GM12878 (cell line): ENCODE results near the gene ASIC1. TPM values are rescaled to one million over a fixed set of nuclear protein-coding genes. Genes with fewer than 3 reads are reported as not detected.

Source experiments
- ATAC-seq: fragments of 200-7000 bp; cut with Tn5 transposase; 3 replicates; pipeline ENCODE4 v1.9.1; 2020; ENCODE audit warnings: mild to moderate bottlenecking, moderate library complexity
- BruUV-seq: library from RNA; stranded (reverse); fragments of 400-500 nt; replicated peaks from 2 replicates; lab custom pipeline; 2021; lab: Mats Ljungman, UMichigan
- CTCF ChIA-PET: fragments of 300-600 bp; sonication (Branson Sonifier 250); formaldehyde crosslinking; extraction: SDS; loops from one replicate; lab custom pipeline; 2021; ENCODE audit warnings: inconsistent platforms; lab: Yijun Ruan, JAX
- POLR2A ChIA-PET: fragments of 350-600 bp; formaldehyde crosslinking; extraction: SDS; loops from one replicate; lab custom pipeline; 2021; ENCODE audit warnings: inconsistent platforms; lab: Charles Lee
- RAD21 ChIA-PET: fragments of 300-600 bp; sonication (Branson Sonifier 250); formaldehyde crosslinking; loops from one replicate; lab custom pipeline; 2023; ENCODE audit warnings: antibody characterized with exemption; ENCODE audit not compliant: unreplicated experiment; lab: Charles Lee
- SMC1A ChIA-PET: fragments of 300-600 bp; sonication (Branson Sonifier 250); formaldehyde crosslinking; loops from one replicate; lab custom pipeline; 2023; ENCODE audit not compliant: unreplicated experiment, uncharacterized antibody; lab: Charles Lee
- DNase-seq: peaks from one replicate; pipeline ENCODE4 v3.0.0-alpha.2; 2011; ENCODE audit warnings: low read depth, low spot score
- FAIRE-seq: peaks from 3 replicates; lab custom pipeline; 2011; peaks lifted over from hg19 to GRCh38; lab: Jason Lieb, UNC
- H2AFZ ChIP-seq: 2 replicates; pipeline ENCODE4 v1.6.0; 2011; ENCODE audit warnings: low read depth, low read length, control low read depth; ENCODE audit not compliant: control insufficient read depth
- H3K27ac ChIP-seq: 2 replicates; pipeline ENCODE4 v1.5.1; 2011; ENCODE audit warnings: control low read depth; ENCODE audit not compliant: control insufficient read depth, insufficient read depth
- H3K27me3 ChIP-seq, 2 experiments: replicated peaks in 1 of 2; 2 replicates each; pipeline versions ENCODE4 v1.6.0 to v1.6.1; 2011; ENCODE audit warnings: low read length in 1 of 2; ENCODE audit not compliant: control insufficient read depth in 2 of 2, insufficient read depth in 2 of 2
- H3K36me3 ChIP-seq, 2 experiments: 2 replicates each; pipeline ENCODE4 v1.5.1; 2011; ENCODE audit warnings: low read length in 1 of 2; ENCODE audit not compliant: control insufficient read depth in 2 of 2, insufficient read depth in 2 of 2
- H3K4me1 ChIP-seq: 2 replicates; pipeline ENCODE4 v1.6.1; 2011; ENCODE audit warnings: mild to moderate bottlenecking, low read length, moderate library complexity, mixed read lengths; ENCODE audit not compliant: control insufficient read depth, insufficient read depth
- H3K4me2 ChIP-seq: 2 replicates; pipeline ENCODE4 v1.6.0; 2011; ENCODE audit warnings: control low read depth; ENCODE audit not compliant: control insufficient read depth, insufficient read depth
- H3K4me3 ChIP-seq: fragments of 200-600 bp; sonication (generic); 2 replicates; pipeline ENCODE4 v1.5.1; 2016
- H3K79me2 ChIP-seq: 2 replicates; pipeline ENCODE4 v1.6.0; 2011; ENCODE audit warnings: low read length; ENCODE audit not compliant: control insufficient read depth, insufficient read depth
- H3K9ac ChIP-seq: 2 replicates; pipeline ENCODE4 v1.8.0; 2011; ENCODE audit warnings: low read length, control low read depth, mixed read lengths; ENCODE audit not compliant: control insufficient read depth, insufficient read depth
- H3K9me3 ChIP-seq: replicated peaks from 3 replicates; pipeline ENCODE4 v1.5.1; 2011; ENCODE audit warnings: mild to moderate bottlenecking, low read length; ENCODE audit not compliant: control insufficient read depth, insufficient read depth
- H4K20me1 ChIP-seq: 2 replicates; pipeline ENCODE4 v1.6.0; 2011; ENCODE audit not compliant: control insufficient read depth, insufficient read depth
- CTCF ChIP-seq, 3 experiments: IDR thresholded peaks in 2 of 3; conservative IDR thresholded peaks in 1 of 3; 2 replicates each; pipeline ENCODE4 v1.5.1; 2011; ENCODE audit warnings: low read depth in 3 of 3, low read length in 3 of 3, mild to moderate bottlenecking in 3 of 3, control low read depth in 2 of 3, moderate library complexity in 2 of 3, inconsistent platforms in 1 of 3, mixed read lengths in 1 of 3; ENCODE audit not compliant: control insufficient read depth in 2 of 3, insufficient read depth in 1 of 3; ENCODE audit errors: extremely low read depth in 1 of 3
- IKZF1 ChIP-seq: fragments of 450-650 bp; conservative IDR thresholded peaks from 2 replicates; pipeline ENCODE4 v1.6.1; 2017; ENCODE audit warnings: antibody characterized with exemption, mild to moderate bottlenecking
- NR2F1 ChIP-seq: fragments of 450-650 bp; conservative IDR thresholded peaks from 2 replicates; pipeline ENCODE4 v1.6.1; 2017; ENCODE audit warnings: mild to moderate bottlenecking
- RAD21 ChIP-seq: IDR thresholded peaks from 2 replicates; pipeline ENCODE4 v1.6.1; 2011; ENCODE audit warnings: mild to moderate bottlenecking, low read depth, low read length, moderate library complexity; ENCODE audit not compliant: insufficient read depth
- SMC3 ChIP-seq: IDR thresholded peaks from 2 replicates; pipeline ENCODE4 v1.6.1; 2011; ENCODE audit warnings: low read length, improper control_type of control experiment, borderline replicate concordance
- SREBF1 ChIP-seq: IDR thresholded peaks from 2 replicates; pipeline ENCODE4 v1.6.1; 2012; ENCODE audit warnings: mild to moderate bottlenecking, low read length
- WGBS: methylation state at CpG from one replicate; pipeline ENCODE4 v1.1.6; 2016; ENCODE audit warnings: low lambda C conversion rate; ENCODE audit not compliant: insufficient replicate concordance, insufficient coverage; ENCODE audit errors: missing lambda C conversion rate; 5-methylcytosine and 5-hydroxymethylcytosine counted together
- in situ Hi-C: fragments of 300-500 bp; cut with MboI; formaldehyde crosslinking; loops from 9 replicates; pipeline ENCODE4 v1.14.3; 2018; ENCODE audit warnings: mixed read lengths
- intact Hi-C: fragments of 100-400 bp; cut with micrococcal nuclease; formaldehyde crosslinking; loops from one replicate; pipeline ENCODE4 v1.14.2; 2022; ENCODE audit not compliant: unreplicated experiment
- polyA plus RNA-seq, 11 experiments: library from polyadenylated mRNA; depleted of rRNA in 4 of 11; unstranded in 6 of 11; stranded (reverse) in 5 of 11; fragments of >200 nt; fragmentation: Nextera tagmentation in 4 of 11; fragmentation: Illumina TruSeq in 1 of 11; extraction: Ambion mirVana in 4 of 11; extraction: Trizol in 1 of 11; gene quantifications; 1 replicate in 1 of 11; 2 replicates in 10 of 11; pipeline versions ENCODE4 v1.2.1 to v1.2.3, GENCODE V29; 2011 to 2016; ENCODE audit warnings: inconsistent platforms in 2 of 11, missing spikeins in 2 of 11, low read depth in 1 of 11
- total RNA-seq, 4 experiments: library from RNA; depleted of rRNA in 3 of 4; stranded (reverse); fragments of >200 nt in 3 of 4; fragmentation: Illumina TruSeq in 1 of 4; extraction: Trizol in 1 of 4; gene quantifications; 2 replicates each; pipeline versions ENCODE4 v1.2.1 to v1.2.3, GENCODE V29; 2013 to 2021
- TF ChIP-seq, protein P1 (sequence below): fragments of 150-350 bp; IDR thresholded peaks from 2 replicates; pipeline ENCODE4 v1.6.1; 2014; ENCODE audit warnings: mild to moderate bottlenecking, low read depth, low read length

ASIC1 gene
- total and polyA plus RNA-seq, 10 of the 15 experiments (the other 5 are each of a cell fraction or from before 2014, with no cell fraction given): 0.02 to 0.28 (median 0.21) TPM; not detected in 4

GRCh38 chr12:50132505-50133135 lies 75.2 kb downstream of the ASIC1 start:
- RAD21 ChIA-PET: interaction anchor here (0.6 to 2.2 kb wide), 13 partner anchors 17 to 505 kb away, joined by 3 to 9 read pairs (median 3); partner anchors contain the start of gene SMARCD1
- SMC1A ChIA-PET: interaction anchor here (0.8 to 1.8 kb wide), 14 partner anchors 17 to 182 kb away, joined by 3 to 10 read pairs (median 4); partner anchors contain the start of genes CERS5 and SMARCD1

More at GRCh38 chr12:50132505-50133135, 75.2 kb downstream of the ASIC1 start:
- intact Hi-C loops (loop anchor here (1.0 to 2.0 kb wide), 2 partner anchors 42 to 182 kb away; no protein-coding TSS in a partner anchor), in situ Hi-C loops (no loop called here)
- Histone ChIP-seq H3K9me3 (no peaks in the 10 kb centered on the region), H3K4me3 (no peak overlapping the region), H3K4me2 (no peak overlapping the region), H3K79me2 (no peaks in the 10 kb centered on the region), H2AFZ (no peak overlapping the region), H3K4me1 (no peaks in the 10 kb centered on the region), H3K27ac (no peak overlapping the region), H3K27me3 (no peaks in the 10 kb centered on the region), H3K36me3 (peaks cover 14 to 29% of the 10 kb centered on the region in 2 experiments), H3K9ac (no peak overlapping the region), H4K20me1 (no peaks in the 10 kb centered on the region)
- no TSS peak for BruUV-seq
- DNase-seq (no peak), ATAC-seq (peak; percentile 51), FAIRE-seq (peak; percentile 38)
- WGBS: 65% methylated on average over 2 of the region's 2 CpGs
- TF ChIP-seq SREBF1 (no peak), NR2F1 (peak; percentile 22; the same call in 1 of the 2 replicates), CTCF (IDR thresholded peaks at IDR 0.05 in 2 of 3, conservative IDR thresholded peaks at IDR 0.05 in 1 of 3; ENCODE audit: control insufficient read depth in 2 of 3, extremely low read depth in 1 of 3, insufficient read depth in 1 of 3, low read depth in 3 of 3, low read length in 3 of 3) (peak; percentile 37 to 47 (median 46); a peak in 4 of 6 replicates), IKZF1 (no peak), RAD21 (peak; percentile 48), SMC3 (peak; percentile 39; the same call in 1 of the 2 replicates)
- TF ChIP-seq, protein P1, sequence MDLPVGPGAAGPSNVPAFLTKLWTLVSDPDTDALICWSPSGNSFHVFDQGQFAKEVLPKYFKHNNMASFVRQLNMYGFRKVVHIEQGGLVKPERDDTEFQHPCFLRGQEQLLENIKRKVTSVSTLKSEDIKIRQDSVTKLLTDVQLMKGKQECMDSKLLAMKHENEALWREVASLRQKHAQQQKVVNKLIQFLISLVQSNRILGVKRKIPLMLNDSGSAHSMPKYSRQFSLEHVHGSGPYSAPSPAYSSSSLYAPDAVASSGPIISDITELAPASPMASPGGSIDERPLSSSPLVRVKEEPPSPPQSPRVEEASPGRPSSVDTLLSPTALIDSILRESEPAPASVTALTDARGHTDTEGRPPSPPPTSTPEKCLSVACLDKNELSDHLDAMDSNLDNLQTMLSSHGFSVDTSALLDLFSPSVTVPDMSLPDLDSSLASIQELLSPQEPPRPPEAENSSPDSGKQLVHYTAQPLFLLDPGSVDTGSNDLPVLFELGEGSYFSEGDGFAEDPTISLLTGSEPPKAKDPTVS: no peak
- ChIA-PET POLR2A (interaction anchor here (0.6 kb wide), 1 partner anchor 164 kb away, joined by 6 read pairs; no protein-coding TSS in a partner anchor), CTCF (interaction anchor here (0.6 to 11.1 kb wide), 26 partner anchors 9 to 505 kb away, joined by 3 to 89 read pairs (median 4); partner anchors contain the start of genes COX14 and SMARCD1)

Other genes with a start within 250 kb of the ASIC1 start
Only the 7 nearest of the 12 such genes appear.
- not detected in 2 replicates for gene AQP2, start 106.9 kb upstream of the ASIC1 start, total RNA-seq (2014; rRNA removed)
- gene AQP2, start 106.9 kb upstream of the ASIC1 start, total RNA-seq (2014; rRNA removed; fragmentation: Illumina TruSeq; extraction: Trizol): not detected in 2 replicates
- not detected in 2 replicates for gene AQP2, start 106.9 kb upstream of the ASIC1 start, total RNA-seq (2021)
- not detected in 2 replicates for gene AQP2, start 106.9 kb upstream of the ASIC1 start, polyA plus RNA-seq (2011; rRNA removed)
- gene AQP2, start 106.9 kb upstream of the ASIC1 start, polyA plus RNA-seq (2014; fragmentation: Illumina TruSeq; extraction: Trizol): not detected in 2 replicates
- not detected for gene AQP2, start 106.9 kb upstream of the ASIC1 start, polyA plus RNA-seq (2014; fragmentation: Nextera tagmentation; extraction: Ambion mirVana)
- gene AQP2, start 106.9 kb upstream of the ASIC1 start, polyA plus RNA-seq (2014; rRNA removed): not detected in 2 replicates
- not detected for gene AQP2, start 106.9 kb upstream of the ASIC1 start, polyA plus RNA-seq (2016; fragmentation: Nextera tagmentation; extraction: Ambion mirVana)
- gene AQP5, start 95.7 kb upstream of the ASIC1 start, total RNA-seq (2014; rRNA removed): not detected in 2 replicates
- not detected in 2 replicates for gene AQP5, start 95.7 kb upstream of the ASIC1 start, total RNA-seq (2014; rRNA removed; fragmentation: Illumina TruSeq; extraction: Trizol)
- not detected in 2 replicates for gene AQP5, start 95.7 kb upstream of the ASIC1 start, total RNA-seq (2021)
- not detected in 2 replicates for gene AQP5, start 95.7 kb upstream of the ASIC1 start, polyA plus RNA-seq (2011; rRNA removed)
- gene AQP5, start 95.7 kb upstream of the ASIC1 start, polyA plus RNA-seq (2014; fragmentation: Illumina TruSeq; extraction: Trizol): not detected in 2 replicates
- gene AQP5, start 95.7 kb upstream of the ASIC1 start, polyA plus RNA-seq (2014; fragmentation: Nextera tagmentation; extraction: Ambion mirVana): not detected
- not detected in 2 replicates for gene AQP5, start 95.7 kb upstream of the ASIC1 start, polyA plus RNA-seq (2014; rRNA removed)
- gene AQP5, start 95.7 kb upstream of the ASIC1 start, polyA plus RNA-seq (2016; fragmentation: Nextera tagmentation; extraction: Ambion mirVana): not detected
- not detected in 2 replicates for gene AQP6, start 84.6 kb upstream of the ASIC1 start, total RNA-seq (2014; rRNA removed)
- gene AQP6, start 84.6 kb upstream of the ASIC1 start, total RNA-seq (2014; rRNA removed; fragmentation: Illumina TruSeq; extraction: Trizol): not detected in 2 replicates
- not detected in 2 replicates for gene AQP6, start 84.6 kb upstream of the ASIC1 start, total RNA-seq (2021)
- not detected in 2 replicates for gene AQP6, start 84.6 kb upstream of the ASIC1 start, polyA plus RNA-seq (2011; rRNA removed)
- not detected in 2 replicates for gene AQP6, start 84.6 kb upstream of the ASIC1 start, polyA plus RNA-seq (2014; fragmentation: Illumina TruSeq; extraction: Trizol)
- not detected for gene AQP6, start 84.6 kb upstream of the ASIC1 start, polyA plus RNA-seq (2014; fragmentation: Nextera tagmentation; extraction: Ambion mirVana)
- gene AQP6, start 84.6 kb upstream of the ASIC1 start, polyA plus RNA-seq (2014; rRNA removed): not detected in 2 replicates
- gene AQP6, start 84.6 kb upstream of the ASIC1 start, polyA plus RNA-seq (2016; fragmentation: Nextera tagmentation; extraction: Ambion mirVana): not detected
- gene RACGAP1, start 32.1 kb upstream of the ASIC1 start, total RNA-seq (2014; rRNA removed): 68.3 and 76.5 TPM in 2 replicates
- 74.2 and 75.9 TPM in 2 replicates for gene RACGAP1, start 32.1 kb upstream of the ASIC1 start, total RNA-seq (2014; rRNA removed; fragmentation: Illumina TruSeq; extraction: Trizol)
- gene RACGAP1, start 32.1 kb upstream of the ASIC1 start, total RNA-seq (2021): 87.9 and 95.5 TPM in 2 replicates
- 86.0 and 113 TPM in 2 replicates for gene RACGAP1, start 32.1 kb upstream of the ASIC1 start, polyA plus RNA-seq (2011; rRNA removed)
- gene RACGAP1, start 32.1 kb upstream of the ASIC1 start, polyA plus RNA-seq (2014; fragmentation: Illumina TruSeq; extraction: Trizol): 82.0 and 93.1 TPM in 2 replicates
- 10 to 100 TPM; 32.4 to 40.7 TPM for gene RACGAP1, start 32.1 kb upstream of the ASIC1 start, polyA plus RNA-seq (2014; fragmentation: Nextera tagmentation; extraction: Ambion mirVana)
- gene RACGAP1, start 32.1 kb upstream of the ASIC1 start, polyA plus RNA-seq (2014; rRNA removed): 47.3 and 59.2 TPM in 2 replicates
- gene RACGAP1, start 32.1 kb upstream of the ASIC1 start, polyA plus RNA-seq (2016; fragmentation: Nextera tagmentation; extraction: Ambion mirVana): 10 to 100 TPM; 78.2 TPM
- gene SMARCD1, start 27.7 kb downstream of the ASIC1 start, total RNA-seq (2014; rRNA removed): 83.2 and 90.4 TPM in 2 replicates
- gene SMARCD1, start 27.7 kb downstream of the ASIC1 start, total RNA-seq (2014; rRNA removed; fragmentation: Illumina TruSeq; extraction: Trizol): 46.6 and 51.7 TPM in 2 replicates
- 78.7 and 90.1 TPM in 2 replicates for gene SMARCD1, start 27.7 kb downstream of the ASIC1 start, total RNA-seq (2021)
- gene SMARCD1, start 27.7 kb downstream of the ASIC1 start, polyA plus RNA-seq (2011; rRNA removed): 38.7 and 67.2 TPM in 2 replicates
- gene SMARCD1, start 27.7 kb downstream of the ASIC1 start, polyA plus RNA-seq (2014; fragmentation: Illumina TruSeq; extraction: Trizol): 92.4 and 96.2 TPM in 2 replicates
- gene SMARCD1, start 27.7 kb downstream of the ASIC1 start, polyA plus RNA-seq (2014; fragmentation: Nextera tagmentation; extraction: Ambion mirVana): 1 to 10 TPM; 1.4 to 2.9 TPM
- gene SMARCD1, start 27.7 kb downstream of the ASIC1 start, polyA plus RNA-seq (2014; rRNA removed): 66.1 and 97.4 TPM in 2 replicates
- gene SMARCD1, start 27.7 kb downstream of the ASIC1 start, polyA plus RNA-seq (2016; fragmentation: Nextera tagmentation; extraction: Ambion mirVana): 10 to 100 TPM; 12.6 to 13.4 TPM
- gene GPD1, start 46.4 kb downstream of the ASIC1 start, total RNA-seq (2014; rRNA removed): 0.11 and 0.23 TPM in 2 replicates
- gene GPD1, start 46.4 kb downstream of the ASIC1 start, total RNA-seq (2014; rRNA removed; fragmentation: Illumina TruSeq; extraction: Trizol): 0.05 and 0.22 TPM in 2 replicates
- gene GPD1, start 46.4 kb downstream of the ASIC1 start, total RNA-seq (2021): 0.19 and 0.26 TPM in 2 replicates
- 0.23 and 0.61 TPM in 2 replicates for gene GPD1, start 46.4 kb downstream of the ASIC1 start, polyA plus RNA-seq (2011; rRNA removed)
- 0.13 and 0.49 TPM in 2 replicates for gene GPD1, start 46.4 kb downstream of the ASIC1 start, polyA plus RNA-seq (2014; fragmentation: Illumina TruSeq; extraction: Trizol)
- gene GPD1, start 46.4 kb downstream of the ASIC1 start, polyA plus RNA-seq (2014; fragmentation: Nextera tagmentation; extraction: Ambion mirVana): under 1 TPM in 1 of 2 experiments, not detected in 1; 0.04 TPM
- 0.27 and 0.63 TPM in 2 replicates for gene GPD1, start 46.4 kb downstream of the ASIC1 start, polyA plus RNA-seq (2014; rRNA removed)
- under 1 TPM; 0.30 to 0.48 TPM for gene GPD1, start 46.4 kb downstream of the ASIC1 start, polyA plus RNA-seq (2016; fragmentation: Nextera tagmentation; extraction: Ambion mirVana)
- gene COX14, start 54.6 kb downstream of the ASIC1 start, total RNA-seq (2014; rRNA removed): 73.1 and 82.0 TPM in 2 replicates
- 44.6 and 45.3 TPM in 2 replicates for gene COX14, start 54.6 kb downstream of the ASIC1 start, total RNA-seq (2014; rRNA removed; fragmentation: Illumina TruSeq; extraction: Trizol)
- 56.1 and 58.0 TPM in 2 replicates for gene COX14, start 54.6 kb downstream of the ASIC1 start, total RNA-seq (2021)
- gene COX14, start 54.6 kb downstream of the ASIC1 start, polyA plus RNA-seq (2011; rRNA removed): 97.8 and 140 TPM in 2 replicates
- 37.6 and 51.7 TPM in 2 replicates for gene COX14, start 54.6 kb downstream of the ASIC1 start, polyA plus RNA-seq (2014; fragmentation: Illumina TruSeq; extraction: Trizol)
- gene COX14, start 54.6 kb downstream of the ASIC1 start, polyA plus RNA-seq (2014; fragmentation: Nextera tagmentation; extraction: Ambion mirVana): 100 to 1,000 TPM; 323 to 361 TPM
- gene COX14, start 54.6 kb downstream of the ASIC1 start, polyA plus RNA-seq (2014; rRNA removed): 99.8 and 109 TPM in 2 replicates
- gene COX14, start 54.6 kb downstream of the ASIC1 start, polyA plus RNA-seq (2016; fragmentation: Nextera tagmentation; extraction: Ambion mirVana): 100 to 1,000 TPM; 181 to 187 TPM